GM12878 (cell line): ENCODE measurements around the gene FLOT1. TPM values are rescaled to one million over a fixed set of nuclear protein-coding genes. Genes with fewer than 3 reads are reported as not detected.

Source experiments
- ATAC-seq: fragments of 200-7000 bp; cut with Tn5 transposase; 3 replicates; pipeline ENCODE4 v1.9.1; 2020; ENCODE audit warnings: mild to moderate bottlenecking, moderate library complexity
- BruUV-seq: library from RNA; stranded (reverse); fragments of 400-500 nt; replicated peaks from 2 replicates; lab custom pipeline; 2021; lab: Mats Ljungman, UMichigan
- CTCF ChIA-PET: fragments of 300-600 bp; sonication (Branson Sonifier 250); formaldehyde crosslinking; extraction: SDS; loops from one replicate; lab custom pipeline; 2021; ENCODE audit warnings: inconsistent platforms; lab: Yijun Ruan, JAX
- POLR2A ChIA-PET: fragments of 350-600 bp; formaldehyde crosslinking; extraction: SDS; loops from one replicate; lab custom pipeline; 2021; ENCODE audit warnings: inconsistent platforms; lab: Charles Lee
- RAD21 ChIA-PET: fragments of 300-600 bp; sonication (Branson Sonifier 250); formaldehyde crosslinking; loops from one replicate; lab custom pipeline; 2023; ENCODE audit warnings: antibody characterized with exemption; ENCODE audit not compliant: unreplicated experiment; lab: Charles Lee
- SMC1A ChIA-PET: fragments of 300-600 bp; sonication (Branson Sonifier 250); formaldehyde crosslinking; loops from one replicate; lab custom pipeline; 2023; ENCODE audit not compliant: unreplicated experiment, uncharacterized antibody; lab: Charles Lee
- DNase-seq: peaks from one replicate; pipeline ENCODE4 v3.0.0-alpha.2; 2011; ENCODE audit warnings: low read depth, low spot score
- FAIRE-seq: peaks from 3 replicates; lab custom pipeline; 2011; peaks lifted over from hg19 to GRCh38; lab: Jason Lieb, UNC
- H2AFZ ChIP-seq: 2 replicates; pipeline ENCODE4 v1.6.0; 2011; ENCODE audit warnings: low read depth, low read length, control low read depth; ENCODE audit not compliant: control insufficient read depth
- H3K27ac ChIP-seq: 2 replicates; pipeline ENCODE4 v1.5.1; 2011; ENCODE audit warnings: control low read depth; ENCODE audit not compliant: control insufficient read depth, insufficient read depth
- H3K27me3 ChIP-seq, 2 experiments: replicated peaks in 1 of 2; 2 replicates each; pipeline versions ENCODE4 v1.6.0 to v1.6.1; 2011; ENCODE audit warnings: low read length in 1 of 2; ENCODE audit not compliant: control insufficient read depth in 2 of 2, insufficient read depth in 2 of 2
- H3K36me3 ChIP-seq, 2 experiments: 2 replicates each; pipeline ENCODE4 v1.5.1; 2011; ENCODE audit warnings: low read length in 1 of 2; ENCODE audit not compliant: control insufficient read depth in 2 of 2, insufficient read depth in 2 of 2
- H3K4me1 ChIP-seq: 2 replicates; pipeline ENCODE4 v1.6.1; 2011; ENCODE audit warnings: mild to moderate bottlenecking, low read length, moderate library complexity, mixed read lengths; ENCODE audit not compliant: control insufficient read depth, insufficient read depth
- H3K4me2 ChIP-seq: 2 replicates; pipeline ENCODE4 v1.6.0; 2011; ENCODE audit warnings: control low read depth; ENCODE audit not compliant: control insufficient read depth, insufficient read depth
- H3K4me3 ChIP-seq: fragments of 200-600 bp; sonication (generic); 2 replicates; pipeline ENCODE4 v1.5.1; 2016
- H3K79me2 ChIP-seq: 2 replicates; pipeline ENCODE4 v1.6.0; 2011; ENCODE audit warnings: low read length; ENCODE audit not compliant: control insufficient read depth, insufficient read depth
- H3K9ac ChIP-seq: 2 replicates; pipeline ENCODE4 v1.8.0; 2011; ENCODE audit warnings: low read length, control low read depth, mixed read lengths; ENCODE audit not compliant: control insufficient read depth, insufficient read depth
- H3K9me3 ChIP-seq: replicated peaks from 3 replicates; pipeline ENCODE4 v1.5.1; 2011; ENCODE audit warnings: mild to moderate bottlenecking, low read length; ENCODE audit not compliant: control insufficient read depth, insufficient read depth
- H4K20me1 ChIP-seq: 2 replicates; pipeline ENCODE4 v1.6.0; 2011; ENCODE audit not compliant: control insufficient read depth, insufficient read depth
- ATF3 ChIP-seq: IDR thresholded peaks from 2 replicates; pipeline ENCODE4 v1.6.1; 2011; ENCODE audit warnings: low read depth, mild to moderate bottlenecking, low read length, moderate library complexity, borderline replicate concordance; ENCODE audit errors: extremely low read depth
- BRCA1 ChIP-seq: IDR thresholded peaks from 2 replicates; pipeline ENCODE4 v1.6.1; 2011; ENCODE audit warnings: low read depth, low read length, improper control_type of control experiment
- CBX5 ChIP-seq: sonication (generic); IDR thresholded peaks from 2 replicates; pipeline ENCODE4 v1.6.1; 2016; ENCODE audit warnings: low read depth, moderate library complexity, mild to moderate bottlenecking, inconsistent platforms
- EP300 ChIP-seq, 2 experiments: fragments of 150-350 bp in 1 of 2; IDR thresholded peaks; 2 replicates each; pipeline ENCODE4 v1.6.1; 2011 to 2012; ENCODE audit warnings: low read depth in 2 of 2, low read length in 2 of 2, borderline replicate concordance in 1 of 2, improper control_type of control experiment in 1 of 2, inconsistent platforms in 1 of 2; ENCODE audit not compliant: control insufficient read depth in 1 of 2
- EZH2 ChIP-seq: IDR thresholded peaks from 2 replicates; pipeline ENCODE4 v1.6.1; 2012; ENCODE audit warnings: low read depth, mild to moderate bottlenecking, control low read depth, inconsistent platforms, low read length, borderline replicate concordance; ENCODE audit not compliant: control insufficient read depth
- HCFC1 ChIP-seq: fragments of 150-350 bp; IDR thresholded peaks from 2 replicates; pipeline ENCODE4 v1.6.1; 2014; ENCODE audit warnings: low read length
- NR2C2 ChIP-seq: IDR thresholded peaks from 2 replicates; pipeline ENCODE4 v1.6.1; 2011; ENCODE audit warnings: borderline replicate concordance, low read depth; ENCODE audit not compliant: control insufficient read depth, insufficient read length
- NRF1 ChIP-seq: conservative IDR thresholded peaks from 2 replicates; pipeline ENCODE4 v1.6.1; 2011; ENCODE audit warnings: mild to moderate bottlenecking, low read depth, low read length, improper control_type of control experiment
- RFX5 ChIP-seq: IDR thresholded peaks from 2 replicates; pipeline ENCODE4 v1.6.1; 2011; ENCODE audit warnings: low read depth, low read length, improper control_type of control experiment
- SMAD1 ChIP-seq: fragments of 450-650 bp; IDR thresholded peaks from 2 replicates; pipeline ENCODE4 v1.6.1; 2018; ENCODE audit warnings: mild to moderate bottlenecking, low read depth; ENCODE audit not compliant: partially characterized antibody
- TAF1 ChIP-seq: IDR thresholded peaks from 2 replicates; pipeline ENCODE4 v1.6.1; 2011; ENCODE audit warnings: mild to moderate bottlenecking, low read depth, low read length, borderline replicate concordance
- USF2 ChIP-seq: IDR thresholded peaks from 2 replicates; pipeline ENCODE4 v1.6.1; 2011; ENCODE audit warnings: low read depth, low read length, improper control_type of control experiment, borderline replicate concordance
- ZZZ3 ChIP-seq: IDR thresholded peaks from 2 replicates; pipeline ENCODE4 v1.6.1; 2011; ENCODE audit warnings: low read depth; ENCODE audit not compliant: control insufficient read depth, insufficient read length
- WGBS: methylation state at CpG from one replicate; pipeline ENCODE4 v1.1.6; 2016; ENCODE audit warnings: low lambda C conversion rate; ENCODE audit not compliant: insufficient replicate concordance, insufficient coverage; ENCODE audit errors: missing lambda C conversion rate; 5-methylcytosine and 5-hydroxymethylcytosine counted together
- in situ Hi-C: fragments of 300-500 bp; cut with MboI; formaldehyde crosslinking; loops from 9 replicates; pipeline ENCODE4 v1.14.3; 2018; ENCODE audit warnings: mixed read lengths
- intact Hi-C: fragments of 100-400 bp; cut with micrococcal nuclease; formaldehyde crosslinking; loops from one replicate; pipeline ENCODE4 v1.14.2; 2022; ENCODE audit not compliant: unreplicated experiment
- polyA plus RNA-seq, 11 experiments: library from polyadenylated mRNA; depleted of rRNA in 4 of 11; unstranded in 6 of 11; stranded (reverse) in 5 of 11; fragments of >200 nt; fragmentation: Nextera tagmentation in 4 of 11; fragmentation: Illumina TruSeq in 1 of 11; extraction: Ambion mirVana in 4 of 11; extraction: Trizol in 1 of 11; gene quantifications; 1 replicate in 1 of 11; 2 replicates in 10 of 11; pipeline versions ENCODE4 v1.2.1 to v1.2.3, GENCODE V29; 2011 to 2016; ENCODE audit warnings: inconsistent platforms in 2 of 11, missing spikeins in 2 of 11, low read depth in 1 of 11
- total RNA-seq, 4 experiments: library from RNA; depleted of rRNA in 3 of 4; stranded (reverse); fragments of >200 nt in 3 of 4; fragmentation: Illumina TruSeq in 1 of 4; extraction: Trizol in 1 of 4; gene quantifications; 2 replicates each; pipeline versions ENCODE4 v1.2.1 to v1.2.3, GENCODE V29; 2013 to 2021
- TF ChIP-seq, protein P1 (sequence below): fragments of 450-650 bp; IDR thresholded peaks from 2 replicates; pipeline ENCODE4 v1.6.1; 2017; ENCODE audit warnings: mild to moderate bottlenecking, moderate library complexity

The FLOT1 gene
- total and polyA plus RNA-seq, 10 of the 15 experiments (the other 5 are each of a cell fraction or from before 2014, with no cell fraction given): 12.3 to 153 (median 112) TPM

- TF ChIP-seq TAF1 (no peak), EP300 (IDR thresholded peaks at IDR 0.05; ENCODE audit: borderline replicate concordance in 1 of 2, control insufficient read depth in 1 of 2, low read depth in 2 of 2, low read length in 2 of 2) (peak in 1 of 2 experiments; percentile 27; a peak in 1 of 4 replicates), EZH2 (no peak)
- TF ChIP-seq, all 136 proteins: peak for 26
These were observed 6.7 kb downstream of the FLOT1 start (continued) for GRCh38 chr6:30735668-30736314.

- WGBS: 95% methylated on average over 10 of the region's 12 CpGs
- Histone ChIP-seq H3K36me3 (peaks cover 9 to 10% of the 10 kb centered on the region in 2 experiments; a peak in 3 of 4 replicates), H4K20me1 (no peaks in the 10 kb centered on the region), H2AFZ (no peak overlapping the region), H3K27me3 (no peaks in the 10 kb centered on the region), H3K4me3 (no peak overlapping the region), H3K4me2 (no peak overlapping the region), H3K79me2 (peaks cover 2% of the 10 kb centered on the region; the same call in 1 of the 2 replicates), H3K4me1 (peaks cover 29% of the 10 kb centered on the region), H3K9me3 (no peaks in the 10 kb centered on the region), H3K27ac (no peak overlapping the region), H3K9ac (no peak overlapping the region)
- CTCF ChIA-PET: interaction anchor here (0.6 to 22.7 kb wide), 25 partner anchors 8 to 347 kb away, joined by 3 to 487 read pairs (median 8); partner anchors contain the start of genes FLOT1, MDC1 and NRM
- FAIRE-seq: no peak
- RAD21 ChIA-PET: interaction anchor here (0.8 to 12.8 kb wide), 3 partner anchors 10 to 53 kb away, joined by 3 to 232 read pairs (median 31); partner anchors contain the start of genes DHX16, FLOT1 and TUBB
- no peak for ATAC-seq
- DNase-seq: no peak
- POLR2A ChIA-PET: interaction anchor here (1.1 to 4.4 kb wide), 8 partner anchors 11 to 99 kb away, joined by 3 to 36 read pairs (median 4); partner anchors contain the start of gene NRM
- SMC1A ChIA-PET: interaction anchor here (0.6 to 17.7 kb wide), 15 partner anchors 8 to 355 kb away, joined by 3 to 265 read pairs (median 8); partner anchors contain the start of genes DHX16, FLOT1, MRPS18B and PPP1R10
- no TSS peak for BruUV-seq
- intact Hi-C loops (no loop called here), in situ Hi-C loops (loop anchor here (5.0 kb wide), 1 partner anchor 250 kb away; no protein-coding TSS in a partner anchor)
- TF ChIP-seq NRF1 (no peak), SMAD1 (no peak), HCFC1 (no peak), USF2 (no peak), CBX5 (no peak), ATF3 (no peak), ZZZ3 (no peak), NR2C2 (no peak), RFX5 (no peak), BRCA1 (no peak)
- TF ChIP-seq, protein P1, sequence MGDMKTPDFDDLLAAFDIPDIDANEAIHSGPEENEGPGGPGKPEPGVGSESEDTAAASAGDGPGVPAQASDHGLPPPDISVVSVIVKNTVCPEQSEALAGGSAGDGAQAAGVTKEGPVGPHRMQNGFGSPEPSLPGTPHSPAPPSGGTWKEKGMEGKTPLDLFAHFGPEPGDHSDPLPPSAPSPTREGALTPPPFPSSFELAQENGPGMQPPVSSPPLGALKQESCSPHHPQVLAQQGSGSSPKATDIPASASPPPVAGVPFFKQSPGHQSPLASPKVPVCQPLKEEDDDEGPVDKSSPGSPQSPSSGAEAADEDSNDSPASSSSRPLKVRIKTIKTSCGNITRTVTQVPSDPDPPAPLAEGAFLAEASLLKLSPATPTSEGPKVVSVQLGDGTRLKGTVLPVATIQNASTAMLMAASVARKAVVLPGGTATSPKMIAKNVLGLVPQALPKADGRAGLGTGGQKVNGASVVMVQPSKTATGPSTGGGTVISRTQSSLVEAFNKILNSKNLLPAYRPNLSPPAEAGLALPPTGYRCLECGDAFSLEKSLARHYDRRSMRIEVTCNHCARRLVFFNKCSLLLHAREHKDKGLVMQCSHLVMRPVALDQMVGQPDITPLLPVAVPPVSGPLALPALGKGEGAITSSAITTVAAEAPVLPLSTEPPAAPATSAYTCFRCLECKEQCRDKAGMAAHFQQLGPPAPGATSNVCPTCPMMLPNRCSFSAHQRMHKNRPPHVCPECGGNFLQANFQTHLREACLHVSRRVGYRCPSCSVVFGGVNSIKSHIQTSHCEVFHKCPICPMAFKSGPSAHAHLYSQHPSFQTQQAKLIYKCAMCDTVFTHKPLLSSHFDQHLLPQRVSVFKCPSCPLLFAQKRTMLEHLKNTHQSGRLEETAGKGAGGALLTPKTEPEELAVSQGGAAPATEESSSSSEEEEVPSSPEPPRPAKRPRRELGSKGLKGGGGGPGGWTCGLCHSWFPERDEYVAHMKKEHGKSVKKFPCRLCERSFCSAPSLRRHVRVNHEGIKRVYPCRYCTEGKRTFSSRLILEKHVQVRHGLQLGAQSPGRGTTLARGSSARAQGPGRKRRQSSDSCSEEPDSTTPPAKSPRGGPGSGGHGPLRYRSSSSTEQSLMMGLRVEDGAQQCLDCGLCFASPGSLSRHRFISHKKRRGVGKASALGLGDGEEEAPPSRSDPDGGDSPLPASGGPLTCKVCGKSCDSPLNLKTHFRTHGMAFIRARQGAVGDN: no peak
These were observed 10.1 kb downstream of the FLOT1 start for GRCh38 chr6:30732237-30732943.
